ENCODE measurements around the gene ADIPOR2. TPM values are rescaled to one million over a fixed set of nuclear protein-coding genes. Genes with fewer than 3 reads are reported as not detected.

Gene ADIPOR2
- total and polyA plus RNA-seq, 10 of the 15 experiments (the other 5 are each of a cell fraction or from before 2014, with no cell fraction given): 8.6 to 65.0 (median 38.0) TPM

DNA sequence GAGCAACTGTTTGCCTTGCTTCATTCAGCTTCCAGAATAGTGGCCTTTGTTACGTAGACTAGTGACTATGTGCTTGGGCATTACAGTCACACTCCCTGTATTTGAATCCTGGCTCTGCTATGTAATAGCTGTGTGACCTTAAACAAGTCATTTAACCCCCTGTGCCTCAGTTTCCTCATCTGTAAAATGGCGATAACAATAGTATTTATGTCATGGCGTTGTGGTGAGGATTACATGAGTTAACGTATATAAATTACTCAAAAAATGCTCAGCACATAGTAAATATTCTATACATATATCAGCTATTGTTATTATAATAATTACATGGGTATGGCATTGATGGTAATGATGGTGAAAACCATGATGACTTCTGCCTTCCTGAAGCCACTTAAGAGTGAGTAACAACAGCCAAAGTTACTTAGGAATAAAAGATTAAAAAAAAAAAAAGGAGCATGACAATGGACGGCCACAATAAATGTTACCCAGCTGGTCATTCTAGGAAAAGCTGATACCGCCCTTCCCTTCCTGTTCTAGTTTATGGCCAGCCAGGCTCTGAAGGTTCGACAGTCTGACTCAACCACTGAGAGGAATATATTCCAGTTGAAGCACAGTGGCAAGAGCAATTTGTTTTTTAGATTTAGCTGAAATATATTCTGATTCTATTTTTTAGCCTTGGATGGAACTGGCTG lies 9.9 kb upstream of the ADIPOR2 start:
- BruUV-seq (replicated peaks): no TSS peak
- Histone ChIP-seq H3K79me2 (ENCODE audit: control insufficient read depth, insufficient read depth, low read length) (no peaks in the 10 kb centered on the region), H3K9ac (ENCODE audit: control insufficient read depth, insufficient read depth, low read length) (no peak overlapping the region), H3K36me3 (ENCODE audit: control insufficient read depth in 2 of 2, insufficient read depth in 2 of 2, low read length in 1 of 2) (no peaks in the 10 kb centered on the region), H3K27ac (ENCODE audit: control insufficient read depth, insufficient read depth) (no peak overlapping the region), H2AFZ (ENCODE audit: control insufficient read depth, low read depth, low read length) (no peak overlapping the region), H3K4me2 (ENCODE audit: control insufficient read depth, insufficient read depth) (no peak overlapping the region), H3K4me3 (no peak overlapping the region), H4K20me1 (ENCODE audit: control insufficient read depth, insufficient read depth) (no peaks in the 10 kb centered on the region), H3K9me3 (replicated peaks; ENCODE audit: control insufficient read depth, insufficient read depth, low read length) (no peaks in the 10 kb centered on the region), H3K4me1 (ENCODE audit: control insufficient read depth, insufficient read depth, low read length) (no peaks in the 10 kb centered on the region), H3K27me3 (replicated peaks in 1 of 2; ENCODE audit: control insufficient read depth in 2 of 2, insufficient read depth in 2 of 2, low read length in 1 of 2) (no peaks in the 10 kb centered on the region; a peak in 1 of 4 replicates)
- intact Hi-C loops (cut with micrococcal nuclease; ENCODE audit: unreplicated experiment): no loop called here
- ATAC-seq: no peak
- FAIRE-seq: no peak
- TF ChIP-seq TCF12 (IDR thresholded peaks at IDR 0.05; ENCODE audit: low read depth, low read length) (no peak), MYC (IDR thresholded peaks at IDR 0.05; ENCODE audit: insufficient read depth, insufficient read length, insufficient replicate concordance, low read length, severe bottlenecking) (no peak), CHD2 (IDR thresholded peaks at IDR 0.05; ENCODE audit: borderline replicate concordance, low read depth, low read length) (no peak), REST (IDR thresholded peaks at IDR 0.05; ENCODE audit: low read depth, low read length) (no peak), TAF1 (IDR thresholded peaks at IDR 0.05; ENCODE audit: borderline replicate concordance, low read depth, low read length) (no peak), RUNX3 (IDR thresholded peaks at IDR 0.05; ENCODE audit: low read length) (no peak), IKZF1 (conservative IDR thresholded peaks at IDR 0.05) (no peak), POLR2A (IDR thresholded peaks at IDR 0.05; ENCODE audit: low read depth, low read length) (no peak), HDAC6 (IDR thresholded peaks at IDR 0.05; ENCODE audit: unreplicated experiment) (no peak), SPI1 (IDR thresholded peaks at IDR 0.05; ENCODE audit: borderline replicate concordance, insufficient read depth, low read depth, low read length) (no peak), ETV6 (conservative IDR thresholded peaks at IDR 0.05 in 1 of 2, IDR thresholded peaks at IDR 0.05 in 1 of 2; ENCODE audit: borderline replicate concordance in 1 of 2, low read depth in 1 of 2) (no peak)
- TF ChIP-seq, protein P1, sequence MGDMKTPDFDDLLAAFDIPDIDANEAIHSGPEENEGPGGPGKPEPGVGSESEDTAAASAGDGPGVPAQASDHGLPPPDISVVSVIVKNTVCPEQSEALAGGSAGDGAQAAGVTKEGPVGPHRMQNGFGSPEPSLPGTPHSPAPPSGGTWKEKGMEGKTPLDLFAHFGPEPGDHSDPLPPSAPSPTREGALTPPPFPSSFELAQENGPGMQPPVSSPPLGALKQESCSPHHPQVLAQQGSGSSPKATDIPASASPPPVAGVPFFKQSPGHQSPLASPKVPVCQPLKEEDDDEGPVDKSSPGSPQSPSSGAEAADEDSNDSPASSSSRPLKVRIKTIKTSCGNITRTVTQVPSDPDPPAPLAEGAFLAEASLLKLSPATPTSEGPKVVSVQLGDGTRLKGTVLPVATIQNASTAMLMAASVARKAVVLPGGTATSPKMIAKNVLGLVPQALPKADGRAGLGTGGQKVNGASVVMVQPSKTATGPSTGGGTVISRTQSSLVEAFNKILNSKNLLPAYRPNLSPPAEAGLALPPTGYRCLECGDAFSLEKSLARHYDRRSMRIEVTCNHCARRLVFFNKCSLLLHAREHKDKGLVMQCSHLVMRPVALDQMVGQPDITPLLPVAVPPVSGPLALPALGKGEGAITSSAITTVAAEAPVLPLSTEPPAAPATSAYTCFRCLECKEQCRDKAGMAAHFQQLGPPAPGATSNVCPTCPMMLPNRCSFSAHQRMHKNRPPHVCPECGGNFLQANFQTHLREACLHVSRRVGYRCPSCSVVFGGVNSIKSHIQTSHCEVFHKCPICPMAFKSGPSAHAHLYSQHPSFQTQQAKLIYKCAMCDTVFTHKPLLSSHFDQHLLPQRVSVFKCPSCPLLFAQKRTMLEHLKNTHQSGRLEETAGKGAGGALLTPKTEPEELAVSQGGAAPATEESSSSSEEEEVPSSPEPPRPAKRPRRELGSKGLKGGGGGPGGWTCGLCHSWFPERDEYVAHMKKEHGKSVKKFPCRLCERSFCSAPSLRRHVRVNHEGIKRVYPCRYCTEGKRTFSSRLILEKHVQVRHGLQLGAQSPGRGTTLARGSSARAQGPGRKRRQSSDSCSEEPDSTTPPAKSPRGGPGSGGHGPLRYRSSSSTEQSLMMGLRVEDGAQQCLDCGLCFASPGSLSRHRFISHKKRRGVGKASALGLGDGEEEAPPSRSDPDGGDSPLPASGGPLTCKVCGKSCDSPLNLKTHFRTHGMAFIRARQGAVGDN (IDR thresholded peaks at IDR 0.05): no peak
- TF ChIP-seq, protein P2, sequence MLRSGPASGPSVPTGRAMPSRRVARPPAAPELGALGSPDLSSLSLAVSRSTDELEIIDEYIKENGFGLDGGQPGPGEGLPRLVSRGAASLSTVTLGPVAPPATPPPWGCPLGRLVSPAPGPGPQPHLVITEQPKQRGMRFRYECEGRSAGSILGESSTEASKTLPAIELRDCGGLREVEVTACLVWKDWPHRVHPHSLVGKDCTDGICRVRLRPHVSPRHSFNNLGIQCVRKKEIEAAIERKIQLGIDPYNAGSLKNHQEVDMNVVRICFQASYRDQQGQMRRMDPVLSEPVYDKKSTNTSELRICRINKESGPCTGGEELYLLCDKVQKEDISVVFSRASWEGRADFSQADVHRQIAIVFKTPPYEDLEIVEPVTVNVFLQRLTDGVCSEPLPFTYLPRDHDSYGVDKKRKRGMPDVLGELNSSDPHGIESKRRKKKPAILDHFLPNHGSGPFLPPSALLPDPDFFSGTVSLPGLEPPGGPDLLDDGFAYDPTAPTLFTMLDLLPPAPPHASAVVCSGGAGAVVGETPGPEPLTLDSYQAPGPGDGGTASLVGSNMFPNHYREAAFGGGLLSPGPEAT (IDR thresholded peaks at IDR 0.05; ENCODE audit: low read depth): no peak
- ChIA-PET RAD21 (ENCODE audit: unreplicated experiment) (interaction anchor here (0.5 kb wide), 1 partner anchor 27 kb away, joined by 3 read pairs; no protein-coding TSS in a partner anchor), CTCF (interaction anchor here (0.6 to 1.4 kb wide), 7 partner anchors 9 to 381 kb away, joined by 3 to 8 read pairs (median 4); partner anchors contain the start of gene ADIPOR2), SMC1A (ENCODE audit: uncharacterized antibody, unreplicated experiment) (interaction anchor here (0.7 to 3.0 kb wide), 4 partner anchors 28 to 110 kb away, joined by 3 to 12 read pairs (median 4); no protein-coding TSS in a partner anchor), POLR2A (interaction anchor here (0.6 to 0.7 kb wide), 3 partner anchors 93 to 286 kb away, joined by 3 to 4 read pairs (median 4); no protein-coding TSS in a partner anchor)
- DNase-seq (ENCODE audit: low read depth, low spot score): no peak
- WGBS (ENCODE audit: insufficient coverage, insufficient replicate concordance, low lambda C conversion rate, missing lambda C conversion rate): 61% methylated on average over 7 of the region's 7 CpGs
- in situ Hi-C loops (cut with MboI): no loop called here

All from GM12878 (cell line).